Measurements from ENCODE around the gene RALGAPB.

The RALGAPB gene

DNA sequence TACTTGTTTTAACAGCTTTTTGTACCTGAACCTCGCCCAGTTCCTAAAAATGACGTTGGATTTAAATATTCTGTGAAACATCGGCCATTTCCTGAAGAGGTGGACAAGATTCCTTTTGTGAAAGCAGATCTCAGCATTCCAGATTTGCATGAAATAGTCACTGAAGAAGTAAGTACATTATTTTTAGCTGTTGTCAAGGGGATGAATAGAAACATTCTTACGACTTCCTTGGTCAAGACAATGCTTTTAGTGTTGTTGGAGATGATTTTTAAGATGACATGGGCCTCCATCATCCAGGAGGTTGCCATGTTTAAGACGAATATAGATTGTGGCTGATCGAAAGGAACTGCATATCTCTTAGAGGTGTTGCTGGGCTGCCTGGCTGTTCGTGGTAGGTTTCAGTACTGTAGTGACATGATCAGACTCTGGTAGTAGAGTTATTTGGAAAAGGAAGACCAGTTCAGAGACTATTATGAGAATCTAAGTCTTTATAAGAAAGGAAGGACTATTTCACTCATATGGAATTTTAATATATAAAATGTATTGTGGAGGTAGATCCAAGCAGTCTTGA is 78.5 kb downstream of the RALGAPB start:
- DNase-seq = no peak

DNA sequence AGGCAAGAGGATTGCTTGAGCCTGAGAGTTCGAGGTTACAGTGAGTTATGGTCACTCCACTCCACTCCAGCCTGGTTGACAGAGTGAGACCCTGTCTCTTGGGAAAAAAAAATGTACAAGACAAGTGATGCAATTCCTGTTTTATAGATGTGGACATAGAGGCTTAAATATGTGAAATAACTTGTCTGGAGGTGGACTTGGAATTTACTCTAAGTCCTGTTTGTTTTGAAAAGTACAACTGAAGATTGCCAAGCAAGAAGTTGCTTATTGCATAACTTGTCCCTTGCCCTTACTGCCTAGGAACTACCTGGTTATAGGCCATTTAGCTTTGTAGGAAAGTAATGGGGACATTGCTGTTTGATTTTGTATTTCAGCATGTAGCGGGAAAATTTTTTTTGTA is 82.3 kb downstream of the RALGAPB start:
- DNase-seq = no peak

DNA sequence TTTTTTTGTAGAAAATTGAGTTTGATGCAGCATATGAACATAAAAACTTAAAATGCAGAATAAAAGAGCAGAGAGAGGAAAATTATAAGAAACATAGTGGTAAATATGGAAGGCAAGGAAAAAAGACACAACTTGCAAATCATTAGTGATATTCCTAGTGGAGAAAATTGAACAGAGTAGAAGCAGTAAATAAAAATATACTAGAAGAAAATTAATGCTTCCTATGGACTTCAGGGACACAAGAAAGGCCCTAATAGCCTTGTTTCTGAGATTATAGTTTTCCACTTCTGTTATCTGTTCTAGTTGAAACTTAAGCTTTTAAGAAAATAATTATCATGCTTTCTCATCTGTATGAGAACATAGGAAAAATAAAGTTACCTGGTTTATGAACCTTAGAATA is 82.8 kb downstream of the RALGAPB start:
- DNase-seq = no peak

DNA sequence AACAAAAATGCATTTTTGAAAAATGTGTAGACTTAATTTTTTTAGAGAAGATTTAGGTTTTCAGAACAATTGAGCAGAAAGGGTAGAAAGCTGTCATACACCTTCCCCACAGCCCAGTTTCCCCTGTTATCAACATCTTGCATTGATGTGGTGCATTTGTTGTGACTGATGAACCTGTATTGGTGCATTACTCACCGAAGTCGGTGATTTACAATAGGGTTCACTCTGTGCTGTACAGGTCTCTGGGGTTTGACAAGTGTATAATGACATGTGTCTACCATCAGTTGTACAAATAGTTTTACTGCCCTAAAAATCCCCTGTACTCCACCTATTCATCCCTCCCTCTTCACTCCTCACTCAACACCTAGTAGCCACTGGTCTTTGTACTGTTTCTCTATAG is 84.5 kb downstream of the RALGAPB start:
- DNase-seq = no peak

DNA sequence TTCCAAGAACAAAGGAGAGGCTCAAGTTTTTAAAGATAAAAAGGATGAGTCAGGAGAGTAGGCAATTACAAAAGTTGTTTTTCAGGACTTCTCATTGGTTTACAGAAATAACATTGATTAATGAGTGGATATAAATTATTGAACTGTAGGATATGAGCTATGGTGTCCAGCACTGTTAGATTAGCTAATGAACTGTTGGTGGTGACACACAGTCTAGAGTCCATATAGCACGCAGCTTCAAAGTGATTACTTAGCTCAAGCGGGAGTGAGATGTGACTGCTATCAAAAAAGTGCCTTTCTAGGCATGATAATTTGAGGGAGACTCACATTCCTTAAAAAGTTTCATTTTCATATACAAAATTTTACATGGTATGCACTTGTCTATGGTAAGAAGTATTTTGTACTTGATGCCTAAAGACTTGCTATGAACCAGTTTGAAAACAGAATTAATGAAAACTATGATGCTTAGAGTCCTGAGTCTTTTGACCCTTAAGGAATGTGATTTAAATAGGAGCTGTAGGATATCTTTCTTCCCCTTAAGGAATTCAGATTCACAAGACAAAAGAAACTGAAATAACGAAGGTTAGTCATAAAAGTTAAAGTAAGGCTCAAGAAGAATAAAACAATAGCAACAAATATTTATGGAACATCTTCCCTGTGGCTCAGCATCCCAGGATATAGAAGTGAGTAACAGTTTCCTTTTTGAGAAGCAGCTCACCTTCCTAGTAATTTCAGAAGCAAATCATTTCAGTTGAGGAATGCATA is 86.1 kb downstream of the RALGAPB start:
- no peak for DNase-seq

DNA sequence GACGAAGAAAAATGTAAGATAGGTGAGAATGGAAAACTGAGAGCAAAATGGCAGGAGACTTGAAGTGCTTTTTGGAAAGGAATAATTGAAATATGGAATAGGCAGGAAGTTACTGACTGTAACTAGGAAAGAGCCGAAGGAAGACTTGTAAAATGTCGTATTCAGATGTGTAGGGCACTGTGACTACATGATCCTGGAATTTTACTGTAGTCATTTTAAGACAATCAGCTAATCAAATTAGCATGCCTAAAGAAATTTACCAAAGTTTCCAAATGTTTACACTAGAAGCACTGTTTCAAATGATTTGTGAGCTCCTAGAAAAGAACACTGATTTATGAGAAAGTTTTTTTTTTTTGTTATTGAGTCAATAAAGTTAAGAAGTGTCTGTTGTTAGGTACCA is 87.1 kb downstream of the RALGAPB start:
- no peak for DNase-seq

DNA sequence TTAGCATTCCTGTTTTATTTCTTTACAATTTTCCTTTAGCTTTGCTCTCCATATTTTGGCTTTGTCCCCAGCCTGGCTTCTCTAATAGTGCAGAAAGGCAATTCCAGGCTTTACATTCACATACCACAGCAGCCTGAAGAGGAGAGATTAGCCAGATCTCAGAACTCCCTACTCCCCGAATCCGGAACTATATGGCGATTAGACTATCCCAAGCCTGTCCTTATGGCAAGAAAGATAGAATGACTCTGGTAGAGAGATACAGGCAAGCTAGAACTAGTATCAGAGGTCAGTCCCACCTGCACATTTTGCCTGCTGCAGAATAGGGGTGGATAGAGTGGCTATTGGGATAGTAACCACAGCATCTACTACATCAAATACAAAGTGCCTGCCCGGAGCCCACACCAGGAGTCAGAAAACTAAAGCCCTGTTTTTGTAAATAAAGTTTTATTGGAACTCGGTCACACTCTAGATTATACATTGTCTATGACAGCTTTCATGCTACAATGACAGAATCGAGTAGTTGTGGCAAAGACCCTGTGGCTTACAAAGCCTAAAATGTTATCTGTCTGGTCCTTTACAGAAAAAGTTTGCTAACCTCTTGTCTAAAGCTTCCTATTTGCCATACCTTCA is 91.3 kb downstream of the RALGAPB start:
- DNase-seq = no peak

DNA sequence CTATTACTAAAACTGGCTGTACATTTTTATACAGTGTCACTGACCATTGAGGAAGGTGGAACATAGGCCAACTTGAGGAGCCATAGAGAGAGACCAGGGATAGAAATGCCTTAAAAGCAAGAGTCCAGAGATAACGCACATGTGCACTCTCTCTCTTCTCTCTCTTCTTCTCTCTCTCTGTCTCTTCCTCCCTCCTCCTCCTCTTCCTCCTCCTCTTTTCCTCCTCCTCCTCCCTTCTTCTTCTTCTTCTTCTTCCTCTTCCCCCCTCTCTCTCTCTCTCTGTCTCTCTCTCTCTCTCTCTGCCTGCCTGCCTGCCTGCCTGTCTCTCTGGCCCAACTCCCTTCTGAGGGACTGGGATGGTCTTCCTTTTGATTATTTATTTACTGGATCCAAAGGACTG is 92.0 kb downstream of the RALGAPB start:
- no peak for DNase-seq

DNA sequence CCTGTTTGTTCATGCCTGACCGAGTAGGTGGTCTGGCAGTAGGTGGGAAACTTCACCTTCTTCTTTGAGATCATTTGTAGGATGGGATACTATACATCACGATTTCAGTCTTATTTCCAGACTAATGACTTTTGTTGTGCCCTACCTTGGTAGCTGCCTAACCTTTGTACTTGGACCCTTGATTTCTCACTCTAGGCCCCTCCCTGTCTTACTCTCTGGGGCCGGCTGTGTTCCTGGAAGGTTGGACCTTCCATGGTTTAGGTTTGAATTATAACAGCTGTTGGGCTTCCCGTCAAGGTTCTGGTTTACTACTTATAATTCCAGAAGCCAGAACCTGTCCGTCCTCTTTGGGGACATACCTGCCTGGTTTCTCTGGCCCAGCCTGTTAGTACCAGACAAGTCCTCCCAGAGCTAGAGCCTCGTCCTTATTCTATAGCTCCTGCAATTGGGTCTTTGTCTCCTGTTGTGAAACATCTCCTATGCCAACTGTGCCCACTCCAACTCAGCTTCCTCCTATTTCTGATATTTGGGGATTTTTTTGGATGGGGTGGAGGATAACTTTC is 93.5 kb downstream of the RALGAPB start:
- no peak for DNase-seq

DNA sequence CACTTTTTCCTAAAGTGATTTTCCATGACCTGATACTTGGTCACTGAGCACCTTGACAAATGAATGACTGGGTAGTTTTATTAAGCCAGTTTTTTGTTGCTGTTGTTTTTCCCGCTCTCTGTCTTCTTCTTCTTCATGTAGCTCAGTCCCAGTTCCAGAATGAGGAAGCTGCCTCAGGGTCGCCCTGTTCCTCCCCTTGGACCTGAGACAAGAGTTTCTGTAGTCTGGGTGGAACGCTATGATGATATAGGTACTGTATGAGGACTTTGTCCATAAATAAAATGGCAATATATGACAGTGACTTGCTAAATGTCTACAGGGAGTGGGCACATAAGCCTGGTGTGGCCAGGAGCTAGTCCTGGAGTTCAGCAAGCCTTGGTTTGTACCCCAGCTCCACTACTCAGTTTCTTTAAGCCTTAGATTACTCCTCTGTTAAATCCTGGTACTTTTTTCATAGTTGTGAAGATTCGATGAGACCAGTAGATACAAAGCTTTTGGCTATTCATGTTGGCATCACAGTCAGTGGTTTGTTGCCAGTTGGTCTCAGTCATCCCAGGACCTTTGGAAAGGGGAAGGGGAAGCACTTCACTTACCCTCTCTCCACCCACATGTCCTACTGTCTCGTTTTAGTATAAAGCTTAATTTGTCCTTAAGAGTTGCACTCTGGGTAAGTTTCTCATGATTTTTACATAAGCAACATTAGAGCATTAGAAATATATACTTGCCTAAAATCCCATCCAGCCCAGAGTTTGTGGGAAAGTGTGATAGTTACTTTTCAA is 97.3 kb downstream of the RALGAPB start:
- DNase-seq = no peak

DNA sequence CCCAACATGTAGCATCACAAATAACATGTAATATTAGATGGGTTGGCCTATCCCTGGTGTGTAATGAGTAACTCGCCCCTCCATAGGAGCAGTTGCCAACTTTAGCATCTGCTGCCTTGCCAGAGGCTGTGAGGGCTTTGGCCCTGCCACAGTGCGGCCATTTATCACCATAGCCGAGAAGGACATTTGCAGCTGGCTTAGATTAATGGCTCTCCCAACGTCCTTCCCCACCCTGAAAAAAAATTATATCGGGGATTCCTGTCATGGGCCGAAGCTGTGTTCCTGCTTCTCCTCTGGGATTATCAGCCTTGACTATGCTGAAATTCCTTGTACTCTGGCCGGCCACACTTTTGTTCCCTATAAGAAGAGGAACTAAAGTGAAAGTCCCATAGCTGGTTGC is 100.8 kb downstream of the RALGAPB start:
- no peak for DNase-seq

DNA sequence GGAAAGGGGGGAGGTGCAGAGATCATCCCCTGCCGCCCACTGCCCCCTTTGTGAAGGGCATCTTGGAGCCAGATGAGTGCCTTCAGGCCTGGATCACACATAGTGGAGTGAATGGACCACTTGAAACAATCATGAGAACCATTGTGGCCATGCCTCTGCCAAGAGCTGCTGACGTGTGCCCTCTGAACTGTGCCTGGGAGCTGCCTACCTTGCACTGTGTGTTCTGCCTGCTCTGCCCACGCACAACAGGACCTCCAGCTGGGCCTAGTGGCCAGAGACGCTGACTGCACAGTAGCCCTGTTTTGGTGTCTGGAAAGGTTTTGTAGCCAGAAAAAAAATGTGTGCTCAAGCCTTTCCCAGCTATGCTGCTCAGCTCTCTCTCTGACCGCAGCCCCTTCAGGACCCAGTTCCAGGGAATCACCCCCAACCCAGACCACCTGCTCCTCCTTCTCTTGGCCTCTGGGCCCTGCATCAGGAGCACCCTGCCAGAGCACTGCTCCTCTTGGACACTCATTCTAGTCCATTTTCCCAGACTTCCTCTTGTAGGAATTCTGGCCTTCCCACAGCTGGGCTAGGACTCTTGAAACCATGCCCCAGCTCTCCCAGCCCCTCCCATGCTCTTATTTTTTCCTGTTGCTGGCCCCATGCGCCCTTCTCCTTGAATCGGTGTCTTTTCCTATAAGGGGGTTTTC is 106.7 kb downstream of the RALGAPB start:
- no peak for DNase-seq

DNA sequence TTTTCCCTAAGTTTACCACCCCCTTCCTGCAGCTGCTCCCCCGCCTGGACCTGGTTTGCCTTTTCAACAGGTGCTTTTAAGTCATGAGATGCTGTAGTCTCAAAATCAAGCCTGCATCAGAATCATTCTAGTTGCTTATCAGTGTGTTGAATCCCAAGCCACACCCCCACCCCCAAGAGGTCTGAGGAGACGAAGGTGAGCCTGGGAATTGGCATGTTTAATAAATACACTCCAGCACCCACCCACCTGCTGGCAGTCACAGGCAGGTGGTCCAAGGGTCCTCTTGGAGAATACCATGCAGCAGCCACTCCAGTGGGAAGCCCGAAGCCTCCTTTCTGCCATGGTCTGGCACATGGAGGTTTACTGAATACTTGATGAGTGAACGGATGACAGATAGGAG is 107.3 kb downstream of the RALGAPB start:
- no peak for DNase-seq

DNA sequence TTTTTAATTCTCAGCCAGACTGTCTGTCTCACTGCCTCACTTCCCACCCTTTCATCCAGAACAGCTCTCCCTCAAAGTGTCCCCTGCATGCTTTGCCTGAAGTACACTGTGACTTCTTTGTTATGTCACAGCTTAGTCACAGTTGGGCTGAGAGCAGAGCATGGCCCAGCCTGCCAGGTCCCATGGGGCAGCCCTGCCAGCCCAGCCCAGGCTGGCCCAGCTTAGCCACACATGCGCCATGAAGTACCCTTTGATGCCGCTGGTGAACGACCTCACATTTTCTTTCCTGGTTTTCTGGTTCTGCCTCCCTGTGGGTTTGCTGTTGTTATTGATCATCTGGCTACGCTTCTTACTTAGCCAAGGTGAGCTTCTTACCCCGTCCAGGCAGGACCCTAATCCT is 108.4 kb downstream of the RALGAPB start, which contains the start of gene ADIG:
Gene ADIG, plus strand, starts transcription at position 185 of the 400 bp plus-strand sequence. Its CDS starts 54 bp downstream, at position 239.
- DNase-seq = no peak

DNA sequence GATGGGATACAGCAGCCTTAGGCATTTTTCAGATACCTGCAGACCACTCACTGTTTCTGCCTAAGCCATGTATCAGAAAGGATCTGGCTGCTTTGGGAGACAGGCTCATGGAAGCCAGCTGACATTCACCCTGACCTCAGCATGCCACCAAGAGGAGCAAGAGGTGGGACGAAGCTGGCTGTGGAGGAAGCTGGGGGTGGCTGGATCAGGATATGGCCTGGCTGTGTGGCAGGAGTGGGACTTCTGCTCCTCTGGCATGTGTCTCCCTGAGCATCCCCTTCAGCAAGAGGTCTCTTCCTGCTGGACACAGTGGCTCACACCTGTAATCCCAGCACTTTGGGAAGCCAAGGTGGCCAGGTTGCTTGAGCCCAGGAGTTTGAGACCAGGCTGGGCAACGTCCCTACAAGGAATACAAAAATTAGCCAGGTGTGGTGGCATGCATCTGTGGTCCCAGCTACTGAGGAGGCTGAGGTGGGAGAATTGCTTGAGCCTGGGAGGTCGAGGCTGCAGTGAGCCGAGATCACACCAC is 109.3 kb downstream of the RALGAPB start:
- no peak for DNase-seq

DNA sequence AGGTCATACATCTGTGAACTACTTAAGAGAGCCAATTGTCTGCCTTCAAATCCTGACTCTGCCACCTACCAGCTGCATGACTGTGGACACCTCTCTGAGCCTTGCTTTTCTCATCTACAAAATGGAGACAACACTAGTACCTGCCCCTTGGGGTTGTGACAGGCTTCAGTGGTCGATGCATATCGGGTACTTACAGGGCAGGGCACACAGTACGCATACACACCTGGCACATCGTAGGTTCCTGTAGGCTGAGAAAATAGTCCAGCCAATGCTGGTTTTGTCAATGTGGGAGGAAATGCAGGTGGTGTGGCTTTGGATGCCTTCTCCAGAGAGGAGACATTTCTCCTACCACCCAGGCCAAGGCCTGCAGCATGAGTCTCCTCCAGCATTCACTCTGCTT is 110.7 kb downstream of the RALGAPB start:
- no peak for DNase-seq

DNA sequence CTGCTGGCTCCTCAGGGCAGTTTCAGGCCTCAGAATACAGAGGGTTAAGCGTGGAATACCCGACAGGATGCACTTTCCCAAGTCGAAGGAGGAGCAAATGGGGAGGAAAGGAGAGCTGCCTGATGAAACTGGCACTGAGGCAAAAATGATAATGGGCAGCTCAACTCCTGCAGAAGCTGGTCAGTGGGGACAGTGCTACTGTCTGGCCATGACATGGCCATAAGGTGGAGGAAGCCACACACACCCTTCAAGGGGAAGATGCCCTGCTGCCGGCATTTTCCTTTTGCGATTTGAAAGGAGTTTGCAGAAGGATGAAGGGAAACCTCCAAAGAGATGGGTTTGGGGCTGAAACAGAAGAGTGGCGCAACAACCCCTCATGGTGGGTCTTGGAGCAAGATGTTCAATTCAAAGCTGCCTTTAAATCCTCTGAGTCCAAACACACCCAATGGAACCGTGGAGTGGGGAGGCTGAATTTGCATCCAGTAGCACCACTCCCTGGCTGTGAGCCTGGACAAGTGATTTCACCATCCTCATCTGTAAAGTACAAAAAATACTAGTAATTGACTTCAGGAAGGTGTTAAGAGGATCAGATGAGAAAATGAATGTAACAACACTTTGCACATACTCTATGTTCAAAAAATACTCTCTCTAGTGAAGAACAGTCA is 111.6 kb downstream of the RALGAPB start:
- DNase-seq = no peak

DNA sequence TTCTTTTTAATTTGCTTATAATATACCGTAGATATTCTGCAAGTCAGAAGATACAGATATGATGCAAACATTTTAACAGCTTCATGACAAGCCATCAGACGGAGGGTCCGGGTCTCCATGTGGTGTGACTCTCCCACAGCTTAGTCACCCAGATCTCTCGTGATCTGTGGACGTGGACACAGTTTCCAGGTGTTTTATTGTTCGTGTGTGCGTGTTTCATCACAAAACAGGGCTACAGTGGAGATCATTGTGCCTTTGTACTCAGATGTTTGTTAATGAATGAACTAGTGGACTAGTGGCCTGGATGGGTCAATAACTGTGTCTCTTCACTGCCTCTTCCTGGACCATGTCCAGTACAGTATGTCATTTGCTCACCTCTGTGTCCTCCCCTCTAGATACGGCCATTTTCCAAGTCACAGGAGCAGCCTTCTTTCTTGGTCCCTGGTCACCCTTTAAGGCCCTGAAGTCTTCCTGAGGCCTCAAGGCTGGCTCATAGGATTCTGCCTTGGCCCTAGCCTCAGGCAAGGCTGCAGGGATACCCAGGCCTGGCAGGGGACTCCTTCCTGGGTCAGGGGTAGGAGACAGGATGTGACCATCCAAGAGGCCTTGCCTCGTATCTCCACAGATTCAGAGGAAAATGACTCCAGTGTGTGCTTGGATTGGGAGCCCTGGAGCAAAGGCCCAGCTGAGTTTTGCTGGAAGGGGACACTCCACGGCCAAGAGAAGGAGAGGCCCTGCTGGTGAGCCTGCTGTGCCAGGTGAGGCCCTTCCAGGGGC is 112.9 kb downstream of the RALGAPB start:
- no peak for DNase-seq

DNA sequence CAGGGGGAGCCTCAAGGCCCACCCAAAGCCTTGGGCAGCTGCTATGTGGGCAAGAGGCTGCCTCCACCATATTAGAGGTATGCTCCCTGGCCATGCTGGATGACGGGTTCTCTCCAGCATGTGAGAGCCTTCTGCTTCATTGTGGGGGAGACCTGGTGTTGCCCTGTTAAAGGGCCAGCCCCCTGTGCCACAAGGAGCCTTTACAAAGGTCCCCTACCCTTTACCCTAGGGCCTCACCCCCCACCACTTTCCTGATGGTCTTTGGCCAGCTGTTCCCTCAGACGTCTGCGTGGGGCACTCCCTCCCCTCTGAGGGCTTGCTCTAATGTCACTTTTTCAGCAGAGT is 113.5 kb downstream of the RALGAPB start:
- no peak for DNase-seq

DNA sequence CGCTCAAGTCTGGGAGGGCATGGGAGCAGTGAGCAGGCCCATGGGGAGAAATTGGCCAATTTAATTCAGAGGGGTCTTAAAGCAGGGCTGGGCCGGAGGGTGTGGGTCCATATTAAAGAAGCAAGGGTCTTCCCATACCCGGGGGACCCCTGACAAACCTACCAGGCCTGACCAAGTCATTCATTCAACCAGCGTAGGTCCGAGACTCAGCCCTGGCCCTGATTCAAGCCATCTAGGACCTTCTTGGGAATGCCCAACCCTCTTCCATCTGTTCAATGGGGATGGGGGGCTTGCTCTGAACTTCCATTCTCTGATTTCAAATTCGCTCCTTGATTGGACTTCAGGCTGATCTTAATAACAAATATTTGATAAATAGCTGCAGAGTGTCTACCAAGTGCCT is 115.7 kb downstream of the RALGAPB start:
- DNase-seq = no peak

DNA sequence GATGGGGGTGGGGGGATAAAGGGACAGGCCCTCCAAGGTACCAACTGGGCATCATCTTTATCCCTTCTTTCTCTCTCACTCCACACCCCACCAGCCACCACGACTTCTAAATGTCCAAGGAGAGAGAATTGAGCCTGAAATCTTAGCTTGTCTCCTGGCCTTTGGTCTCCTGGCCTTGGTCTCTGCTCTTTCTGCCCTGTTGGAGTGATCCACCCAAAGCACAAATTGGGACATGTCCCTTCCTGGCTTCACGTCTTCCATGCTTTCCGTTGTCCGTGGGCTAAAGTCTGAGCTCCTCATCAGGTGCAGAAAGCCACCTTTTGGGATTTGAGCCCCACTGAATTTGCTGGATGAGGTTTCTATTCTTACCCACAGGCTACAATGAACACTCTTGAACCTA is 116.7 kb downstream of the RALGAPB start:
- DNase-seq = no peak
